IMR-90 (cell line): Measurements from ENCODE around the gene GALNT9. TPM values are rescaled to one million over a fixed set of nuclear protein-coding genes. Genes with fewer than 3 reads are reported as not detected.

ENCODE experiments used
- ATAC-seq: fragments of 200-7000 bp; cut with Tn5 transposase; 2 replicates; pipeline ENCODE4 v1.9.1; 2020; ENCODE audit warnings: low read depth, mild to moderate bottlenecking, moderate library complexity
- BruUV-seq: library from RNA; stranded (reverse); fragments of 400-500 nt; replicated peaks from 2 replicates; lab custom pipeline; 2021; lab: Mats Ljungman, UMichigan
- CTCF ChIA-PET: fragments of 300-600 bp; formaldehyde crosslinking; extraction: SDS; loops from one replicate; lab custom pipeline; 2021; ENCODE audit warnings: antibody characterized with exemption; lab: Yijun Ruan, JAX
- POLR2A ChIA-PET: fragments of 300-600 bp; sonication (Branson Sonifier 250); formaldehyde crosslinking; loops from one replicate; lab custom pipeline; 2022; ENCODE audit warnings: antibody characterized with exemption; ENCODE audit not compliant: unreplicated experiment; lab: Charles Lee
- DNase-seq: peaks from one replicate; pipeline ENCODE4 v3.0.0; 2013
- H2AFZ ChIP-seq: replicated peaks from 2 replicates; pipeline ENCODE3; 2013; ENCODE audit warnings: low read length, mild to moderate bottlenecking; ENCODE audit not compliant: poor library complexity
- H2AK5ac ChIP-seq: 2 replicates; pipeline ENCODE4 v1.6.1; 2013; ENCODE audit warnings: low read depth, low read length, inconsistent platforms
- H2AK9ac ChIP-seq: replicated peaks from 2 replicates; pipeline ENCODE3; 2013; ENCODE audit warnings: mild to moderate bottlenecking, low read depth, low read length, moderate library complexity; ENCODE audit not compliant: poor library complexity
- H2BK120ac ChIP-seq: 2 replicates; pipeline ENCODE4 v1.6.1; 2013; ENCODE audit warnings: low read depth, low read length, inconsistent platforms
- H2BK15ac ChIP-seq: 3 replicates; pipeline ENCODE4 v1.6.1; 2013; ENCODE audit warnings: low read depth, low read length, inconsistent platforms
- H2BK20ac ChIP-seq: 2 replicates; pipeline ENCODE4 v1.6.1; 2013; ENCODE audit warnings: low read depth, mild to moderate bottlenecking, inconsistent platforms, low read length, moderate library complexity
- H2BK5ac ChIP-seq: 2 replicates; pipeline ENCODE4 v1.6.1; 2013; ENCODE audit warnings: mild to moderate bottlenecking, low read depth, low read length, inconsistent platforms; ENCODE audit not compliant: poor library complexity, severe bottlenecking
- H3K14ac ChIP-seq: replicated peaks from 2 replicates; pipeline ENCODE4 v1.6.1; 2013; ENCODE audit warnings: low read depth, low read length, inconsistent platforms
- H3K18ac ChIP-seq: 2 replicates; pipeline ENCODE4 v1.6.1; 2013; ENCODE audit warnings: low read depth, low read length, control low read depth
- H3K23ac ChIP-seq: 2 replicates; pipeline ENCODE4 v1.6.1; 2013; ENCODE audit warnings: low read depth, low read length, inconsistent platforms
- H3K27ac ChIP-seq: 2 replicates; pipeline ENCODE4 v1.5.1; 2013; ENCODE audit warnings: mild to moderate bottlenecking, control low read depth, low read length; ENCODE audit not compliant: insufficient read depth
- H3K27me3 ChIP-seq: 2 replicates; pipeline ENCODE4 v1.6.1; 2013; ENCODE audit warnings: low read length; ENCODE audit not compliant: control insufficient read depth, insufficient read depth
- H3K36me3 ChIP-seq: 2 replicates; pipeline ENCODE4 v1.6.1; 2013; ENCODE audit warnings: low read length, mixed read lengths; ENCODE audit not compliant: control insufficient read depth, insufficient read depth
- H3K4ac ChIP-seq: 2 replicates; pipeline ENCODE4 v1.6.1; 2013; ENCODE audit warnings: low read depth, low read length, inconsistent platforms
- H3K4me1 ChIP-seq: 2 replicates; pipeline ENCODE4 v1.6.1; 2013; ENCODE audit warnings: low read length, mixed read lengths; ENCODE audit not compliant: control insufficient read depth, insufficient read depth
- H3K4me2 ChIP-seq: 2 replicates; pipeline ENCODE4 v1.6.1; 2013; ENCODE audit warnings: low read depth, mild to moderate bottlenecking, control low read depth, low read length, moderate library complexity
- H3K4me3 ChIP-seq: 2 replicates; pipeline ENCODE4 v1.5.1; 2013; ENCODE audit warnings: low read depth, mild to moderate bottlenecking, control low read depth, low read length, moderate library complexity; ENCODE audit not compliant: insufficient read depth
- H3K56ac ChIP-seq: 2 replicates; pipeline ENCODE4 v1.6.1; 2013; ENCODE audit warnings: low read length, inconsistent platforms; ENCODE audit not compliant: insufficient read depth; ENCODE audit errors: extremely low read depth
- H3K79me1 ChIP-seq, 2 experiments: 2 replicates each; pipeline ENCODE4 v1.6.1; 2013; ENCODE audit warnings: low read length in 2 of 2, inconsistent platforms in 1 of 2, low read depth in 1 of 2
- H3K9ac ChIP-seq: 2 replicates; pipeline ENCODE4 v1.6.1; 2013; ENCODE audit warnings: low read depth, low read length, control low read depth
- H3K9me1 ChIP-seq: 2 replicates; pipeline ENCODE4 v1.6.1; 2013; ENCODE audit warnings: low read length, inconsistent platforms; ENCODE audit not compliant: insufficient read depth
- H3K9me3 ChIP-seq: 2 replicates; pipeline ENCODE4 v1.6.1; 2013; ENCODE audit warnings: low read length; ENCODE audit not compliant: control insufficient read depth, insufficient read depth
- H4K20me1 ChIP-seq: 2 replicates; pipeline ENCODE4 v1.6.1; 2013; ENCODE audit warnings: low read length, inconsistent platforms; ENCODE audit not compliant: insufficient read depth
- H4K5ac ChIP-seq: 2 replicates; pipeline ENCODE4 v1.6.1; 2013; ENCODE audit warnings: mild to moderate bottlenecking, low read depth, low read length, control low read depth
- H4K8ac ChIP-seq, 2 experiments: 2 replicates each; pipeline ENCODE4 v1.6.1; 2013; ENCODE audit warnings: low read depth in 2 of 2, low read length in 2 of 2, control low read depth in 1 of 2, inconsistent platforms in 1 of 2
- H4K91ac ChIP-seq: 2 replicates; pipeline ENCODE4 v1.6.1; 2013; ENCODE audit warnings: low read depth, low read length, inconsistent platforms; ENCODE audit not compliant: insufficient read depth
- BHLHE40 ChIP-seq: fragments of 150-350 bp; IDR thresholded peaks from 2 replicates; pipeline ENCODE4 v1.6.1; 2016; ENCODE audit warnings: mild to moderate bottlenecking, low read depth, low read length
- CHD1 ChIP-seq: IDR thresholded peaks from 2 replicates; pipeline ENCODE4 v1.6.1; 2012; ENCODE audit warnings: low read depth, low read length, improper control_type of control experiment
- CTCF ChIP-seq: conservative IDR thresholded peaks from 2 replicates; pipeline ENCODE4 v1.5.1; 2012; ENCODE audit warnings: mild to moderate bottlenecking, low read depth, low read length, improper control_type of control experiment
- ELK1 ChIP-seq: fragments of 150-350 bp; IDR thresholded peaks from 2 replicates; pipeline ENCODE4 v1.6.1; 2016; ENCODE audit warnings: low read depth, mild to moderate bottlenecking, low read length, moderate library complexity, borderline replicate concordance
- MAFK ChIP-seq: IDR thresholded peaks from 2 replicates; pipeline ENCODE4 v1.6.1; 2012; ENCODE audit warnings: low read depth, low read length, improper control_type of control experiment
- MAZ ChIP-seq: IDR thresholded peaks from 2 replicates; pipeline ENCODE4 v1.6.1; 2012; ENCODE audit warnings: low read depth, mild to moderate bottlenecking, low read length, improper control_type of control experiment, moderate library complexity, borderline replicate concordance
- MXI1 ChIP-seq: IDR thresholded peaks from 2 replicates; pipeline ENCODE4 v1.6.1; 2012; ENCODE audit warnings: low read depth, mild to moderate bottlenecking, low read length, moderate library complexity, borderline replicate concordance
- NFE2L2 ChIP-seq: fragments of 150-350 bp; IDR thresholded peaks from 2 replicates; pipeline ENCODE4 v1.6.1; 2016; ENCODE audit warnings: low read depth, mild to moderate bottlenecking, low read length
- POLR2A ChIP-seq: IDR thresholded peaks from 2 replicates; pipeline ENCODE4 v1.6.1; 2012; ENCODE audit warnings: mild to moderate bottlenecking, low read depth, low read length
- RAD21 ChIP-seq: IDR thresholded peaks from 2 replicates; pipeline ENCODE4 v1.6.1; 2012; ENCODE audit warnings: low read length, improper control_type of control experiment
- RFX5 ChIP-seq: IDR thresholded peaks from 2 replicates; pipeline ENCODE4 v1.8.0; 2012; ENCODE audit warnings: low read depth, mild to moderate bottlenecking, low read length, moderate library complexity
- SMC3 ChIP-seq: fragments of 150-350 bp; IDR thresholded peaks from 2 replicates; pipeline ENCODE4 v1.6.1; 2016; ENCODE audit warnings: low read depth, mild to moderate bottlenecking, antibody characterized with exemption, low read length, moderate library complexity
- USF2 ChIP-seq: fragments of 150-350 bp; IDR thresholded peaks from 2 replicates; pipeline ENCODE4 v1.6.1; 2017; ENCODE audit warnings: mild to moderate bottlenecking, antibody characterized with exemption, low read length, low read depth
- WGBS, 2 experiments: methylation state at CpG; one replicate each; pipeline versions ENCODE4 v1.1.5 to v1.1.7; 2013; ENCODE audit warnings: missing lambda C conversion rate in 2 of 2; ENCODE audit not compliant: insufficient read length in 1 of 2; ENCODE audit errors: extremely low coverage in 2 of 2; 5-methylcytosine and 5-hydroxymethylcytosine counted together
- dilution Hi-C: fragments of 300-500 bp; cut with HindIII; formaldehyde crosslinking; loops from one replicate; pipeline ENCODE4 v1.14.3; 2018; ENCODE audit warnings: low sequenced_read_pairs; ENCODE audit not compliant: unreplicated experiment
- in situ Hi-C: fragments of 300-500 bp; cut with MboI; formaldehyde crosslinking; loops from 3 replicates; pipeline ENCODE4 v1.14.3; 2019; ENCODE audit warnings: low sequenced_read_pairs, inconsistent platforms, mixed read lengths
- intact Hi-C: fragments of 100-400 bp; cut with micrococcal nuclease; formaldehyde crosslinking; loops from 2 replicates; pipeline ENCODE4 v1.10.0; 2022
- polyA plus RNA-seq, 3 experiments: library from polyadenylated mRNA; depleted of rRNA; stranded (reverse); fragments of >200 nt; gene quantifications; 2 replicates each; pipeline ENCODE4 v1.2.3, GENCODE V29; 2012; ENCODE audit warnings: low replicate concordance in 1 of 3
- total RNA-seq: library from RNA; depleted of rRNA; stranded (reverse); fragments of >200 nt; gene quantifications from 2 replicates; pipeline ENCODE4 v1.2.3, GENCODE V29; 2012

The GALNT9 gene
- total and polyA plus RNA-seq, 2 of the 4 experiments (the other 2 are of a cell fraction): under 0.01 to 0.12 TPM

- peak; percentile 42; the same call in 1 of the 2 replicates for ATAC-seq
- WGBS, 2 experiments: 79% methylated on average over 3 of the region's 9 CpGs; no CpG with 5 or more reads in 1 of the 2 experiments
- intact Hi-C loops: no loop called here
These were observed 90.9 kb downstream of the GALNT9 start for GRCh38 chr12:132238488-132238854.

More at GRCh38 chr12:132238488-132238854, 90.9 kb downstream of the GALNT9 start:
- Histone ChIP-seq H3K18ac (no peak overlapping the region), H2AFZ (no peak overlapping the region), H2AK5ac (no peak overlapping the region), H3K23ac (no peak overlapping the region), H3K4ac (no peak overlapping the region), H2BK120ac (no peak overlapping the region), H3K9me1 (no peaks in the 10 kb centered on the region), H4K91ac (no peak overlapping the region), H3K4me3 (no peak overlapping the region), H4K8ac (no peak overlapping the region), H2BK15ac (no peak overlapping the region), H2AK9ac (no peak overlapping the region), H4K20me1 (no peaks in the 10 kb centered on the region), H3K9ac (no peak overlapping the region), H3K4me2 (no peak overlapping the region), H4K5ac (no peak overlapping the region), H3K9me3 (no peaks in the 10 kb centered on the region), H3K27ac (no peak overlapping the region), H3K79me1 (no peaks in the 10 kb centered on the region), H2BK20ac (no peak overlapping the region), H3K36me3 (no peaks in the 10 kb centered on the region), H3K56ac (no peak overlapping the region), H2BK5ac (no peak overlapping the region), H3K27me3 (no peaks in the 10 kb centered on the region), H3K14ac (no peak overlapping the region), H3K4me1 (no peaks in the 10 kb centered on the region)
- BruUV-seq: no TSS peak
- ChIA-PET POLR2A (interaction anchor here (0.7 kb wide), 1 partner anchor 52 kb away, joined by 6 read pairs; no protein-coding TSS in a partner anchor), CTCF (no interaction called here)
- no peak for DNase-seq
- TF ChIP-seq BHLHE40 (no peak), MAZ (no peak), POLR2A (no peak), RAD21 (no peak), ELK1 (no peak), MXI1 (no peak), MAFK (no peak), SMC3 (no peak), CHD1 (no peak), USF2 (no peak), NFE2L2 (no peak), CTCF (no peak), RFX5 (no peak)
- in situ Hi-C loops (no loop called here), dilution Hi-C loops (no loop called here)
